Nephron (organoid): Measurements from ENCODE around the gene HDAC2.

Source experiments
- H3K27ac Mint-ChIP-seq, 3 experiments: 2 replicates each; pipeline ENCODE4 v1.8.0; 2020; ENCODE audit warnings: mixed read lengths in 3 of 3, mild to moderate bottlenecking in 2 of 3, moderate library complexity in 1 of 3
- H3K27me3 Mint-ChIP-seq: 2 replicates; pipeline ENCODE4 v1.8.0; 2021; ENCODE audit warnings: low read depth, mild to moderate bottlenecking, moderate library complexity, mixed read lengths
- H3K36me3 Mint-ChIP-seq: 2 replicates; pipeline ENCODE4 v1.8.0; 2020; ENCODE audit warnings: low read depth, mixed read lengths
- H3K4me1 Mint-ChIP-seq: 2 replicates; pipeline ENCODE4 v1.8.0; 2020; ENCODE audit warnings: mixed read lengths
- H3K4me3 Mint-ChIP-seq, 3 experiments: 2 replicates each; pipeline ENCODE4 v1.8.0; 2020; ENCODE audit warnings: mild to moderate bottlenecking in 3 of 3, mixed read lengths in 3 of 3, moderate library complexity in 2 of 3
- H3K9me3 Mint-ChIP-seq: 2 replicates; pipeline ENCODE4 v1.8.0; 2020; ENCODE audit warnings: mixed read lengths
- CTCF ChIP-seq, 3 experiments: fragments of 200-600 bp; sonication (generic); IDR thresholded peaks; one replicate each; pipeline ENCODE4 v1.5.0; 2021; ENCODE audit warnings: antibody characterized with exemption in 3 of 3; ENCODE audit not compliant: unreplicated experiment in 3 of 3

Gene HDAC2

GRCh38 chr6:114008331-114008730 lies 37.4 kb upstream of the HDAC2 start:
- Mint-ChIP-seq H3K9me3 (peaks cover 3% of the 10 kb centered on the region), H3K36me3 (no peaks in the 10 kb centered on the region), H3K27ac (no peak overlapping the region), H3K4me1 (peaks cover 19% of the 10 kb centered on the region), H3K4me3 (no peak overlapping the region), H3K27me3 (no peaks in the 10 kb centered on the region)
- no peak for TF ChIP-seq CTCF (IDR thresholded peaks at IDR 0.05; ENCODE audit: unreplicated experiment in 3 of 3)

GRCh38 chr6:114007516-114007915 lies 36.6 kb upstream of the HDAC2 start:
- no peaks in the 10 kb centered on the region for H3K36me3 Mint-ChIP-seq
- no peak overlapping the region for H3K4me3 Mint-ChIP-seq
- H3K4me1 Mint-ChIP-seq: peaks cover 19% of the 10 kb centered on the region
- no peaks in the 10 kb centered on the region for H3K27me3 Mint-ChIP-seq
- H3K9me3 Mint-ChIP-seq: peaks cover 3% of the 10 kb centered on the region
- no peak overlapping the region for H3K27ac Mint-ChIP-seq
- TF ChIP-seq CTCF (IDR thresholded peaks at IDR 0.05; ENCODE audit: unreplicated experiment in 3 of 3): no peak

- Mint-ChIP-seq H3K4me1 (peaks cover 10% of the 10 kb centered on the region), H3K4me3 (no peak overlapping the region), H3K36me3 (peaks cover 9% of the 10 kb centered on the region), H3K27ac (no peak overlapping the region), H3K9me3 (peaks cover 6% of the 10 kb centered on the region), H3K27me3 (no peaks in the 10 kb centered on the region)
- TF ChIP-seq CTCF (IDR thresholded peaks at IDR 0.05; ENCODE audit: unreplicated experiment in 3 of 3): no peak
These were observed 30.4 kb upstream of the HDAC2 start for GRCh38 chr6:114001354-114001753.

- H3K9me3 Mint-ChIP-seq: peaks cover 6% of the 10 kb centered on the region
- H3K36me3 Mint-ChIP-seq: peaks cover 9% of the 10 kb centered on the region
- H3K4me3 Mint-ChIP-seq: no peak overlapping the region
- no peak for TF ChIP-seq CTCF (IDR thresholded peaks at IDR 0.05; ENCODE audit: unreplicated experiment in 3 of 3)
- H3K27me3 Mint-ChIP-seq: no peaks in the 10 kb centered on the region
- H3K4me1 Mint-ChIP-seq: peaks cover 19% of the 10 kb centered on the region
- no peak overlapping the region for H3K27ac Mint-ChIP-seq
These were observed 29.1 kb upstream of the HDAC2 start for GRCh38 chr6:114000069-114000468.

- no peak for TF ChIP-seq CTCF (IDR thresholded peaks at IDR 0.05; ENCODE audit: unreplicated experiment in 3 of 3)
- H3K9me3 Mint-ChIP-seq: peaks cover 3% of the 10 kb centered on the region
- H3K36me3 Mint-ChIP-seq: peaks cover 9% of the 10 kb centered on the region
- peaks cover 26% of the 10 kb centered on the region for H3K4me1 Mint-ChIP-seq
- H3K4me3 Mint-ChIP-seq: no peak overlapping the region
- H3K27ac Mint-ChIP-seq: no peak overlapping the region
- no peaks in the 10 kb centered on the region for H3K27me3 Mint-ChIP-seq
These were observed 28.3 kb upstream of the HDAC2 start for GRCh38 chr6:113999284-113999683.

GRCh38 chr6:113998811-113999210 lies 27.9 kb upstream of the HDAC2 start:
- Mint-ChIP-seq H3K9me3 (peaks cover 3% of the 10 kb centered on the region), H3K36me3 (peaks cover 9% of the 10 kb centered on the region)
- no peak for TF ChIP-seq CTCF (IDR thresholded peaks at IDR 0.05; ENCODE audit: unreplicated experiment in 3 of 3)

More at GRCh38 chr6:113998811-113999210, 27.9 kb upstream of the HDAC2 start:
- Mint-ChIP-seq H3K27ac (no peak overlapping the region), H3K4me1 (peaks cover 26% of the 10 kb centered on the region), H3K27me3 (no peaks in the 10 kb centered on the region), H3K4me3 (no peak overlapping the region)
